ENCODE data around the gene CABLES2.

DNA sequence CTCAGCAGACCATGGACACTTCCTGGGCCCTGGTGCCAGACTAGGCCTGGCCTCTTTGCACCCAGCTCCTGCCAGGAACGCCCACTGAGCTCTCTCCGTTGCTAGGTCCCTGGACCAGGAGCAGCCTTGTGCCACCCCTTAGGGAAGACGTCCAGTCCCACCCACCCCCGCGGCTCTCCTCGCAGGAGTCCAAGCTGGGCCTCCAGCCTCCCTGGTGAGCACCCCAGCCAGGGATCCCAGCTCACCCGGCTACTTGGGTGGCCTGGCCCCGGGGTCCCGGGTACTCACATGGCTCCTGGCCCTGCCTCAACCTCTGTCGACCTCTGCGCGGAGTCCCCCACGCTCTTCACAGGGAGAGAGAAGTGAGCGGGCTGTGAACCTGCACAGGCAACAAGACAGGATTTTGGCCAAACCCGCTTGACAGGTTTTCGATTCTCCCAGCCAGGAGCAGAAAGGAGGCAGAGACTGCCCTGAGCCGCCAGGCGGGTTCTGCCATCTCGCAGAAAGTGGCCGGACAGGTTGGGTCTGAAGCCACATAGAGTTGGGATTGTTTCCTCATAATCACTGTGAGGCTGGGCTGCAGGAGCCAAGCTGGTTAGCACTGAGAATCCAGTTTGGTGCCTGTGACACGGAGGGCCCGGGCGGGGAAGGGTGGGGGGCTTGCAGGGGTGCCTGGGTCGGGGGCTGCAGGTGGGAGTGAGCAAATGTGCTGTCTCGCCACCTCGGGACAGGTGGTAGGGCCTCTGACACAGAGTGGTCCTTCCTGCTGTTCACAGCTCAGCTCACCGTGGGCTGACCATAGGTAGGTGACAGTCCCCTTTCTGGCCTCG is 20.3 kb upstream of the CABLES2 start, which contains the start of gene RBBP8NL:
- TF ChIP-seq, protein P1, sequence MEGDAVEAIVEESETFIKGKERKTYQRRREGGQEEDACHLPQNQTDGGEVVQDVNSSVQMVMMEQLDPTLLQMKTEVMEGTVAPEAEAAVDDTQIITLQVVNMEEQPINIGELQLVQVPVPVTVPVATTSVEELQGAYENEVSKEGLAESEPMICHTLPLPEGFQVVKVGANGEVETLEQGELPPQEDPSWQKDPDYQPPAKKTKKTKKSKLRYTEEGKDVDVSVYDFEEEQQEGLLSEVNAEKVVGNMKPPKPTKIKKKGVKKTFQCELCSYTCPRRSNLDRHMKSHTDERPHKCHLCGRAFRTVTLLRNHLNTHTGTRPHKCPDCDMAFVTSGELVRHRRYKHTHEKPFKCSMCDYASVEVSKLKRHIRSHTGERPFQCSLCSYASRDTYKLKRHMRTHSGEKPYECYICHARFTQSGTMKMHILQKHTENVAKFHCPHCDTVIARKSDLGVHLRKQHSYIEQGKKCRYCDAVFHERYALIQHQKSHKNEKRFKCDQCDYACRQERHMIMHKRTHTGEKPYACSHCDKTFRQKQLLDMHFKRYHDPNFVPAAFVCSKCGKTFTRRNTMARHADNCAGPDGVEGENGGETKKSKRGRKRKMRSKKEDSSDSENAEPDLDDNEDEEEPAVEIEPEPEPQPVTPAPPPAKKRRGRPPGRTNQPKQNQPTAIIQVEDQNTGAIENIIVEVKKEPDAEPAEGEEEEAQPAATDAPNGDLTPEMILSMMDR (conservative IDR thresholded peaks at IDR 0.05; ENCODE audit: low read depth, low read length): no peak
- TF ChIP-seq CEBPB (IDR thresholded peaks at IDR 0.05; ENCODE audit: low read depth, low read length) (no peak), MXI1 (IDR thresholded peaks at IDR 0.05; ENCODE audit: borderline replicate concordance, low read depth, low read length) (no peak), RFX5 (IDR thresholded peaks at IDR 0.05; ENCODE audit: low read depth, low read length) (no peak), POLR2A (IDR thresholded peaks at IDR 0.05; ENCODE audit: low read depth, low read length) (no peak), SMC3 (IDR thresholded peaks at IDR 0.05; ENCODE audit: low read depth, low read length) (no peak), MAZ (IDR thresholded peaks at IDR 0.05; ENCODE audit: borderline replicate concordance, low read depth, low read length) (no peak), RAD21 (IDR thresholded peaks at IDR 0.05; ENCODE audit: low read length) (no peak), MAFK (IDR thresholded peaks at IDR 0.05; ENCODE audit: low read depth, low read length) (no peak)
- TF ChIP-seq, protein P2, sequence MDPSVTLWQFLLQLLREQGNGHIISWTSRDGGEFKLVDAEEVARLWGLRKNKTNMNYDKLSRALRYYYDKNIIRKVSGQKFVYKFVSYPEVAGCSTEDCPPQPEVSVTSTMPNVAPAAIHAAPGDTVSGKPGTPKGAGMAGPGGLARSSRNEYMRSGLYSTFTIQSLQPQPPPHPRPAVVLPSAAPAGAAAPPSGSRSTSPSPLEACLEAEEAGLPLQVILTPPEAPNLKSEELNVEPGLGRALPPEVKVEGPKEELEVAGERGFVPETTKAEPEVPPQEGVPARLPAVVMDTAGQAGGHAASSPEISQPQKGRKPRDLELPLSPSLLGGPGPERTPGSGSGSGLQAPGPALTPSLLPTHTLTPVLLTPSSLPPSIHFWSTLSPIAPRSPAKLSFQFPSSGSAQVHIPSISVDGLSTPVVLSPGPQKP (IDR thresholded peaks at IDR 0.05; ENCODE audit: borderline replicate concordance, low read depth, low read length): no peak
- TF ChIP-seq, protein P3, sequence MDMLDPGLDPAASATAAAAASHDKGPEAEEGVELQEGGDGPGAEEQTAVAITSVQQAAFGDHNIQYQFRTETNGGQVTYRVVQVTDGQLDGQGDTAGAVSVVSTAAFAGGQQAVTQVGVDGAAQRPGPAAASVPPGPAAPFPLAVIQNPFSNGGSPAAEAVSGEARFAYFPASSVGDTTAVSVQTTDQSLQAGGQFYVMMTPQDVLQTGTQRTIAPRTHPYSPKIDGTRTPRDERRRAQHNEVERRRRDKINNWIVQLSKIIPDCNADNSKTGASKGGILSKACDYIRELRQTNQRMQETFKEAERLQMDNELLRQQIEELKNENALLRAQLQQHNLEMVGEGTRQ (IDR thresholded peaks at IDR 0.05; ENCODE audit: low read depth, low read length): no peak

Measured in IMR-90 (cell line).